Muscle of leg (tissue), 16 donors: ENCODE data around the gene OR52H1. TPM values are rescaled to one million over a fixed set of nuclear protein-coding genes. Genes with fewer than 3 reads are reported as not detected.
"Not testable (repeated sequence)": the region's sequence is repeated elsewhere in the genome, so short reads cannot be mapped to it uniquely, and the experiment has no call there.

Source experiments
- DNase-seq: peaks from one replicate; pipeline ENCODE4 v3.0.0; 2013
- H3K27ac ChIP-seq: one replicate; pipeline ENCODE4 v1.5.1; 2013; ENCODE audit warnings: mild to moderate bottlenecking, low read length, control low read depth
- H3K27me3 ChIP-seq: one replicate; pipeline ENCODE4 v1.6.1; 2013; ENCODE audit warnings: low read length; ENCODE audit not compliant: control insufficient read depth, insufficient read depth
- H3K36me3 ChIP-seq: one replicate; pipeline ENCODE4 v1.6.1; 2013; ENCODE audit warnings: low read length; ENCODE audit not compliant: control insufficient read depth, insufficient read depth
- H3K4me1 ChIP-seq: one replicate; pipeline ENCODE4 v1.6.1; 2013; ENCODE audit warnings: low read length; ENCODE audit not compliant: control insufficient read depth, insufficient read depth
- H3K4me3 ChIP-seq: one replicate; pipeline ENCODE4 v1.5.1; 2013; ENCODE audit warnings: low read length, control low read depth
- H3K9me3 ChIP-seq: replicated peaks from 2 replicates; pipeline ENCODE4 v1.6.1; 2013; ENCODE audit warnings: low read depth, low read length; ENCODE audit not compliant: control insufficient read depth
- WGBS: methylation state at CpG from one replicate; pipeline ENCODE4 v1.1.5; 2013; ENCODE audit warnings: missing lambda C conversion rate; ENCODE audit not compliant: insufficient coverage; 5-methylcytosine and 5-hydroxymethylcytosine counted together
- long read RNA-seq, 11 donors: transcript quantifications; one replicate each; lab custom pipeline, GENCODE V29; 2026
- polyA plus RNA-seq, 8 donors: library from polyadenylated mRNA; unstranded; fragments of 120-200 nt; gene quantifications; one replicate each; pipeline versions ENCODE4 v1.2.1 to v1.2.3, GENCODE V29; 2013; ENCODE audit warnings: inconsistent platforms in 1 of 8, low replicate concordance in 1 of 8; ENCODE audit not compliant: insufficient read length in 8 of 8, insufficient read depth in 1 of 8
- total RNA-seq: library from RNA; stranded (reverse); fragments of 120-200 nt; gene quantifications from one replicate; pipeline ENCODE4 v1.2.4, GENCODE V29; 2013

The OR52H1 gene
- total RNA-seq (0.22 TPM), polyA plus RNA-seq (not detected)
- long read RNA-seq, donor 1: 0 reads
- long read RNA-seq, donor 2: 0 reads
- long read RNA-seq, donor 3: 0 reads
- long read RNA-seq, donor 4: 0 reads
- long read RNA-seq, donor 5: 0 reads
- long read RNA-seq, donor 6: 0 reads
- long read RNA-seq, donor 7: 0 reads
- long read RNA-seq, donor 8, partial matches to known transcripts: 0 of 1 reads
- long read RNA-seq, donor 8, other reads (novel, unspliced or antisense): 0 of 1 reads
- long read RNA-seq, donor 9: 0 reads
- long read RNA-seq, donor 10: 0 reads
- long read RNA-seq, donor 11: 0 reads

- H3K36me3 ChIP-seq: no peaks in the 10 kb centered on the region
- H3K4me1 ChIP-seq: no peaks in the 10 kb centered on the region
- no peak for DNase-seq
- H3K4me3 ChIP-seq: no peak within 1 kb of the TSS
- H3K27ac ChIP-seq: no peak within 1 kb of the TSS
- no CpG with 5 or more reads among the region's 1 CpG for WGBS
- no peaks in the 10 kb centered on the region for H3K9me3 ChIP-seq
- no peaks in the 10 kb centered on the region for H3K27me3 ChIP-seq
These were observed at the start of gene OR52H1 for GRCh38 chr11:5548440-5548839. TSS of gene OR52H1 (minus strand) at chr11:5548540. CDS start at chr11:5545505, 3,035 bp downstream.

GRCh38 chr11:5597953-5598352 lies 49.6 kb upstream of the OR52H1 start:
- Histone ChIP-seq H3K27ac (no peak overlapping the region), H3K4me1 (peaks cover 7% of the 10 kb centered on the region), H3K9me3 (no peaks in the 10 kb centered on the region), H3K27me3 (no peaks in the 10 kb centered on the region), H3K4me3 (no peak overlapping the region), H3K36me3 (no peaks in the 10 kb centered on the region)
- DNase-seq: no peak
- WGBS: 17% methylated on average over 1 of the region's 3 CpGs

GRCh38 chr11:5596607-5597201 lies 48.4 kb upstream of the OR52H1 start, which contains the start of gene TRIM6:
TSS of gene TRIM6 (plus strand) at chr11:5596637. CDS start at chr11:5596898, 261 bp downstream.
- Histone ChIP-seq H3K9me3 (no peaks in the 10 kb centered on the region), H3K27me3 (no peaks in the 10 kb centered on the region), H3K4me3 (peak within 1 kb of the TSS; percentile 42), H3K27ac (peak within 1 kb of the TSS; percentile 59), H3K36me3 (no peaks in the 10 kb centered on the region), H3K4me1 (peaks cover 7% of the 10 kb centered on the region)
- DNase-seq: peak; percentile 75
- WGBS: 12% methylated on average over 12 of the region's 20 CpGs

GRCh38 chr11:5593146-5593545 lies 44.8 kb upstream of the OR52H1 start:
- Histone ChIP-seq H3K27me3 (no peaks in the 10 kb centered on the region), H3K27ac (no peak overlapping the region), H3K4me1 (peaks cover 7% of the 10 kb centered on the region), H3K4me3 (no peak overlapping the region), H3K36me3 (no peaks in the 10 kb centered on the region), H3K9me3 (no peaks in the 10 kb centered on the region)
- DNase-seq: no peak
- WGBS: no CpG with 5 or more reads among the region's 1 CpG

GRCh38 chr11:5592615-5593014 lies 44.3 kb upstream of the OR52H1 start:
- DNase-seq: no peak
- no peaks in the 10 kb centered on the region for H3K36me3 ChIP-seq
- no peak overlapping the region for H3K4me3 ChIP-seq
- H3K27ac ChIP-seq: no peak overlapping the region
- H3K4me1 ChIP-seq: peaks cover 7% of the 10 kb centered on the region
- no peaks in the 10 kb centered on the region for H3K9me3 ChIP-seq
- no peaks in the 10 kb centered on the region for H3K27me3 ChIP-seq
- WGBS: no CpG with 5 or more reads among the region's 5 CpGs

- Histone ChIP-seq H3K4me1 (peaks cover 5% of the 10 kb centered on the region), H3K36me3 (no peaks in the 10 kb centered on the region), H3K27me3 (no peaks in the 10 kb centered on the region), H3K4me3 (no peak overlapping the region), H3K9me3 (no peaks in the 10 kb centered on the region), H3K27ac (no peak overlapping the region)
- WGBS: 100% methylated on average over 1 of the region's 3 CpGs
- no peak for DNase-seq
These were observed 43.3 kb upstream of the OR52H1 start for GRCh38 chr11:5591613-5592012.

GRCh38 chr11:5589906-5590305 lies 41.6 kb upstream of the OR52H1 start:
- H3K36me3 ChIP-seq, H3K27me3 ChIP-seq, DNase-seq, H3K9me3 ChIP-seq, H3K4me3 ChIP-seq, H3K4me1 ChIP-seq, H3K27ac ChIP-seq: not testable (repeated sequence)
- WGBS: 95% methylated on average over 28 of the region's 31 CpGs

- H3K36me3 ChIP-seq, H3K9me3 ChIP-seq, H3K4me1 ChIP-seq, H3K27me3 ChIP-seq, H3K4me3 ChIP-seq, H3K27ac ChIP-seq, DNase-seq: not testable (repeated sequence)
- WGBS: no CpG with 5 or more reads among the region's 5 CpGs
These were observed 36.1 kb upstream of the OR52H1 start for GRCh38 chr11:5584458-5584857.

- H3K27me3 ChIP-seq: no peaks in the 10 kb centered on the region
- 84% methylated on average over 4 of the region's 4 CpGs for WGBS
- H3K9me3 ChIP-seq: no peaks in the 10 kb centered on the region
- H3K36me3 ChIP-seq: no peaks in the 10 kb centered on the region
- no peaks in the 10 kb centered on the region for H3K4me1 ChIP-seq
- DNase-seq: no peak
- H3K27ac ChIP-seq: no peak overlapping the region
- H3K4me3 ChIP-seq: no peak overlapping the region
These were observed 32.7 kb upstream of the OR52H1 start for GRCh38 chr11:5581014-5581413.

- 93% methylated on average over 7 of the region's 8 CpGs for WGBS
- DNase-seq: no peak
- H3K4me3 ChIP-seq: no peak within 1 kb of the TSS
- no peaks in the 10 kb centered on the region for H3K4me1 ChIP-seq
- no peak within 1 kb of the TSS for H3K27ac ChIP-seq
- H3K9me3 ChIP-seq: no peaks in the 10 kb centered on the region
- H3K36me3 ChIP-seq: no peaks in the 10 kb centered on the region
- H3K27me3 ChIP-seq: no peaks in the 10 kb centered on the region
These were observed 32.2 kb upstream of the OR52H1 start, which contains the start of gene OR52B6 for GRCh38 chr11:5580577-5580976. TSS of gene OR52B6 (plus strand) at chr11:5580877. CDS start at chr11:5580877, 0 bp downstream.
